HepG2 (cell line): ENCODE results near the gene FIBP. TPM values are rescaled to one million over a fixed set of nuclear protein-coding genes. Genes with fewer than 3 reads are reported as not detected.

ENCODE experiments used
- ERF ChIP-seq: IDR thresholded peaks from 2 replicates; pipeline ENCODE4 v1.6.1; 2018; ENCODE audit warnings: missing biosample characterization, missing genetic modification reagents
- MATR3 ChIP-seq: sonication (generic); formaldehyde crosslinking; IDR thresholded peaks from 2 replicates; pipeline ENCODE4 v1.4.0; 2020; ENCODE audit warnings: missing genetic modification reagents
- MIXL1 ChIP-seq: IDR thresholded peaks from 2 replicates; pipeline ENCODE4 v1.6.1; 2016
- NCOA2 ChIP-seq: sonication (generic); formaldehyde crosslinking; IDR thresholded peaks from 2 replicates; pipeline ENCODE4 v1.8.0; 2022; ENCODE audit warnings: inconsistent platforms
- NONO ChIP-seq, 2 experiments: fragments of 450-650 bp in 1 of 2; sonication (generic) in 1 of 2; formaldehyde crosslinking in 1 of 2; IDR thresholded peaks in 1 of 2; conservative IDR thresholded peaks in 1 of 2; 2 replicates each; pipeline versions ENCODE4 v1.6.1 to v1.8.0; 2017 to 2022; ENCODE audit warnings: mild to moderate bottlenecking in 1 of 2, missing genetic modification reagents in 1 of 2, moderate library complexity in 1 of 2
- SALL1 ChIP-seq: sonication (generic); formaldehyde crosslinking; IDR thresholded peaks from 2 replicates; pipeline ENCODE4 v1.8.0; 2022; ENCODE audit warnings: mild to moderate bottlenecking, missing genetic modification reagents
- SP4 ChIP-seq: sonication (generic); formaldehyde crosslinking; IDR thresholded peaks from 2 replicates; pipeline ENCODE4 v1.8.1; 2023; ENCODE audit warnings: mild to moderate bottlenecking, missing genetic modification reagents
- ZIK1 ChIP-seq: sonication (generic); formaldehyde crosslinking; IDR thresholded peaks from 2 replicates; pipeline ENCODE4 v1.5.0; 2020; ENCODE audit warnings: mild to moderate bottlenecking, low read depth, missing genetic modification reagents, borderline replicate concordance
- ZNF343 ChIP-seq: sonication (generic); formaldehyde crosslinking; IDR thresholded peaks from 2 replicates; pipeline ENCODE4 v1.4.0; 2020; ENCODE audit warnings: mild to moderate bottlenecking, missing genetic modification reagents
- ZNF780A ChIP-seq: sonication (generic); formaldehyde crosslinking; IDR thresholded peaks from 2 replicates; pipeline ENCODE4 v1.8.0; 2022; ENCODE audit warnings: mild to moderate bottlenecking, missing genetic modification reagents, moderate library complexity
- ZNF891 ChIP-seq: sonication (generic); formaldehyde crosslinking; IDR thresholded peaks from 2 replicates; pipeline ENCODE4 v1.5.0; 2020; ENCODE audit warnings: mild to moderate bottlenecking, missing genetic modification reagents
- polyA plus RNA-seq, 8 experiments: library from polyadenylated mRNA; depleted of rRNA in 3 of 8; stranded (reverse) in 7 of 8; unstranded in 1 of 8; fragments of >200 nt; fragmentation: Illumina TruSeq in 4 of 8; extraction: Trizol in 4 of 8; gene quantifications; 2 replicates each; pipeline versions ENCODE4 v1.2.1 to v1.2.3, GENCODE V29; 2011 to 2016; ENCODE audit warnings: low read depth in 4 of 8, missing spikeins in 1 of 8, mixed read lengths in 1 of 8; ENCODE audit not compliant: insufficient read depth in 1 of 8
- total RNA-seq, 5 experiments: library from RNA; depleted of rRNA; stranded (reverse); fragments of >200 nt; fragmentation: Illumina TruSeq; extraction: Trizol; gene quantifications; 2 replicates each; pipeline ENCODE4 v1.2.3, GENCODE V29; 2016; ENCODE audit warnings: low read depth in 1 of 5
- TF ChIP-seq, protein P1 (sequence below): sonication (generic); formaldehyde crosslinking; IDR thresholded peaks from 2 replicates; pipeline ENCODE4 v1.4.0; 2020; ENCODE audit warnings: missing genetic modification reagents
- TF ChIP-seq, protein P2 (sequence below): sonication (generic); formaldehyde crosslinking; IDR thresholded peaks from 2 replicates; pipeline ENCODE4 v1.5.0; 2020; ENCODE audit warnings: mild to moderate bottlenecking, missing genetic modification reagents
- TF ChIP-seq, protein P3 (sequence below): sonication (generic); formaldehyde crosslinking; IDR thresholded peaks from 2 replicates; pipeline ENCODE4 v1.5.0; 2020; ENCODE audit warnings: mild to moderate bottlenecking, missing genetic modification reagents, moderate library complexity
- TF ChIP-seq, protein P4 (sequence below): sonication (generic); formaldehyde crosslinking; IDR thresholded peaks from 2 replicates; pipeline ENCODE4 v1.5.1; 2020; ENCODE audit warnings: mild to moderate bottlenecking, moderate library complexity, missing genetic modification reagents
- TF ChIP-seq, protein P5 (sequence below): sonication (generic); formaldehyde crosslinking; IDR thresholded peaks from 2 replicates; pipeline ENCODE4 v1.4.0; 2020; ENCODE audit warnings: missing genetic modification reagents

FIBP gene
- total and polyA plus RNA-seq, 2 of the 13 experiments (the other 11 are each of a cell fraction or from before 2014, with no cell fraction given): 42.9 to 62.1 TPM

DNA sequence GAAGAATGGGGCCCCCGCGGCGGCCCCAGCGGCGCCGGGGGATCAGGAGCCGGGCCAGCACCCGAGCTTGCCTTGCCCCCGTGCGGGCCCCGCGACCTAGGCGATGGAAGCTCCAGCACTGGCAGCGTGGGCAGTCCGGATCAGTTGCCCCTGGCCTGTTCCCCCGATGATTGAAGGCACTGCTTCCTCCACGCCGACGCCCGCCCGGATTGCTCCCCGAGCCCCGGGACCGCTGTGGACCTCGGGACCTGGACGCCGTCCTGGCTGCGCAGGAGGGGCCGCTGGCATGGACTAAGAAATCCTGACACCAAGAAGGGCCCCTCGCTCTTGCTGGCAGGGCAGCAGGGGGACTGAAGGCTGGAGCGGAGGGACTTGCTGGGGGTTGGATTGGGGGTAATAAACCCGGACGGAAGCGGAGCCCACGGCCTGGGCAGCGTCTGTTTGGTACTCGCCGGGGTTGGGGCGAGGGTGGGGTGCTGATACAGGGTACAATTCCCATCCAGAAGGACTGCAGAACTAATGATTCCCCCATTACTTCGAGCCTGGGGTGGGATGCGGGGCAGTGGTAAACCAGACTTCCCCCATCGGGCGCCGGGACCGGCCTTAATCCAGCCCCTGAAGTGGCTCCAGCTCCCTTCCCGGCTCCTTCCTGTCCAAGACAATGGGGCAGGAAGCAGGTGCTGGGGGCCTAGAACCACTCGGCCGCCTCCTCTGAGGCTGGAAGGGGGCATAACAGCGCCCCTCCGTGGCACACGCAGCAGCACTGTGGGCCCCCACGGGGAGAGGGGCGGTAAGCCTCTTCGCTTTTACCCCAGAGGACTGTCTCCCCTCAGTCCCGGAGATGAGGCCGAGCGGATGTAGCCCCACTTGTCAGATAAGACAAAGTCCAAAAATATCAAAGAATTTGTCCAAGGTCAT, 3.2 kb upstream of the FIBP start (continued):
- TF ChIP-seq, protein P1, sequence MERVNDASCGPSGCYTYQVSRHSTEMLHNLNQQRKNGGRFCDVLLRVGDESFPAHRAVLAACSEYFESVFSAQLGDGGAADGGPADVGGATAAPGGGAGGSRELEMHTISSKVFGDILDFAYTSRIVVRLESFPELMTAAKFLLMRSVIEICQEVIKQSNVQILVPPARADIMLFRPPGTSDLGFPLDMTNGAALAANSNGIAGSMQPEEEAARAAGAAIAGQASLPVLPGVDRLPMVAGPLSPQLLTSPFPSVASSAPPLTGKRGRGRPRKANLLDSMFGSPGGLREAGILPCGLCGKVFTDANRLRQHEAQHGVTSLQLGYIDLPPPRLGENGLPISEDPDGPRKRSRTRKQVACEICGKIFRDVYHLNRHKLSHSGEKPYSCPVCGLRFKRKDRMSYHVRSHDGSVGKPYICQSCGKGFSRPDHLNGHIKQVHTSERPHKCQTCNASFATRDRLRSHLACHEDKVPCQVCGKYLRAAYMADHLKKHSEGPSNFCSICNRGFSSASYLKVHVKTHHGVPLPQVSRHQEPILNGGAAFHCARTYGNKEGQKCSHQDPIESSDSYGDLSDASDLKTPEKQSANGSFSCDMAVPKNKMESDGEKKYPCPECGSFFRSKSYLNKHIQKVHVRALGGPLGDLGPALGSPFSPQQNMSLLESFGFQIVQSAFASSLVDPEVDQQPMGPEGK (CRISPR knock-in tag): peak; percentile 95
- TF ChIP-seq MATR3 (CRISPR knock-in tag) (no peak), ZNF891 (CRISPR knock-in tag) (0 out of 2 replicates have a peak, but pooled peaks have one; percentile 31), ERF (peak; percentile 54; the same call in 1 of the 2 replicates), NONO (IDR thresholded peaks at IDR 0.05) (no peak), NONO (CRISPR knock-in tag; conservative IDR thresholded peaks at IDR 0.05) (peak; percentile 79), SP4 (CRISPR knock-in tag) (peak; percentile 60; the same call in 1 of the 2 replicates), ZIK1 (0 out of 2 replicates have a peak, but pooled peaks have one; percentile 26), ZNF343 (CRISPR knock-in tag) (0 out of 2 replicates have a peak, but pooled peaks have one; percentile 3), SALL1 (CRISPR knock-in tag) (peak; percentile 92), ZNF780A (no peak), MIXL1 (CRISPR knock-in tag) (0 out of 2 replicates have a peak, but pooled peaks have one; percentile 36), NCOA2 (CRISPR knock-in tag) (0 out of 2 replicates have a peak, but pooled peaks have one; percentile 40)
- TF ChIP-seq, protein P2, sequence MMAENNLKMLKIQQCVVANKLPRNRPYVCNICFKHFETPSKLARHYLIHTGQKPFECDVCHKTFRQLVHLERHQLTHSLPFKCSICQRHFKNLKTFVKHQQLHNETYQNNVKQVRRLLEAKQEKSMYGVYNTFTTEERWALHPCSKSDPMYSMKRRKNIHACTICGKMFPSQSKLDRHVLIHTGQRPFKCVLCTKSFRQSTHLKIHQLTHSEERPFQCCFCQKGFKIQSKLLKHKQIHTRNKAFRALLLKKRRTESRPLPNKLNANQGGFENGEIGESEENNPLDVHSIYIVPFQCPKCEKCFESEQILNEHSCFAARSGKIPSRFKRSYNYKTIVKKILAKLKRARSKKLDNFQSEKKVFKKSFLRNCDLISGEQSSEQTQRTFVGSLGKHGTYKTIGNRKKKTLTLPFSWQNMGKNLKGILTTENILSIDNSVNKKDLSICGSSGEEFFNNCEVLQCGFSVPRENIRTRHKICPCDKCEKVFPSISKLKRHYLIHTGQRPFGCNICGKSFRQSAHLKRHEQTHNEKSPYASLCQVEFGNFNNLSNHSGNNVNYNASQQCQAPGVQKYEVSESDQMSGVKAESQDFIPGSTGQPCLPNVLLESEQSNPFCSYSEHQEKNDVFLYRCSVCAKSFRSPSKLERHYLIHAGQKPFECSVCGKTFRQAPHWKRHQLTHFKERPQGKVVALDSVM (CRISPR knock-in tag): no peak
- TF ChIP-seq, protein P3, sequence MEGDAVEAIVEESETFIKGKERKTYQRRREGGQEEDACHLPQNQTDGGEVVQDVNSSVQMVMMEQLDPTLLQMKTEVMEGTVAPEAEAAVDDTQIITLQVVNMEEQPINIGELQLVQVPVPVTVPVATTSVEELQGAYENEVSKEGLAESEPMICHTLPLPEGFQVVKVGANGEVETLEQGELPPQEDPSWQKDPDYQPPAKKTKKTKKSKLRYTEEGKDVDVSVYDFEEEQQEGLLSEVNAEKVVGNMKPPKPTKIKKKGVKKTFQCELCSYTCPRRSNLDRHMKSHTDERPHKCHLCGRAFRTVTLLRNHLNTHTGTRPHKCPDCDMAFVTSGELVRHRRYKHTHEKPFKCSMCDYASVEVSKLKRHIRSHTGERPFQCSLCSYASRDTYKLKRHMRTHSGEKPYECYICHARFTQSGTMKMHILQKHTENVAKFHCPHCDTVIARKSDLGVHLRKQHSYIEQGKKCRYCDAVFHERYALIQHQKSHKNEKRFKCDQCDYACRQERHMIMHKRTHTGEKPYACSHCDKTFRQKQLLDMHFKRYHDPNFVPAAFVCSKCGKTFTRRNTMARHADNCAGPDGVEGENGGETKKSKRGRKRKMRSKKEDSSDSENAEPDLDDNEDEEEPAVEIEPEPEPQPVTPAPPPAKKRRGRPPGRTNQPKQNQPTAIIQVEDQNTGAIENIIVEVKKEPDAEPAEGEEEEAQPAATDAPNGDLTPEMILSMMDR: peak; percentile 88
- TF ChIP-seq, protein P4, sequence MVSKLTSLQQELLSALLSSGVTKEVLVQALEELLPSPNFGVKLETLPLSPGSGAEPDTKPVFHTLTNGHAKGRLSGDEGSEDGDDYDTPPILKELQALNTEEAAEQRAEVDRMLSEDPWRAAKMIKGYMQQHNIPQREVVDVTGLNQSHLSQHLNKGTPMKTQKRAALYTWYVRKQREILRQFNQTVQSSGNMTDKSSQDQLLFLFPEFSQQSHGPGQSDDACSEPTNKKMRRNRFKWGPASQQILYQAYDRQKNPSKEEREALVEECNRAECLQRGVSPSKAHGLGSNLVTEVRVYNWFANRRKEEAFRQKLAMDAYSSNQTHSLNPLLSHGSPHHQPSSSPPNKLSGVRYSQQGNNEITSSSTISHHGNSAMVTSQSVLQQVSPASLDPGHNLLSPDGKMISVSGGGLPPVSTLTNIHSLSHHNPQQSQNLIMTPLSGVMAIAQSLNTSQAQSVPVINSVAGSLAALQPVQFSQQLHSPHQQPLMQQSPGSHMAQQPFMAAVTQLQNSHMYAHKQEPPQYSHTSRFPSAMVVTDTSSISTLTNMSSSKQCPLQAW (CRISPR knock-in tag): 0 out of 2 replicates have a peak, but pooled peaks have one; percentile 57
- TF ChIP-seq, protein P5, sequence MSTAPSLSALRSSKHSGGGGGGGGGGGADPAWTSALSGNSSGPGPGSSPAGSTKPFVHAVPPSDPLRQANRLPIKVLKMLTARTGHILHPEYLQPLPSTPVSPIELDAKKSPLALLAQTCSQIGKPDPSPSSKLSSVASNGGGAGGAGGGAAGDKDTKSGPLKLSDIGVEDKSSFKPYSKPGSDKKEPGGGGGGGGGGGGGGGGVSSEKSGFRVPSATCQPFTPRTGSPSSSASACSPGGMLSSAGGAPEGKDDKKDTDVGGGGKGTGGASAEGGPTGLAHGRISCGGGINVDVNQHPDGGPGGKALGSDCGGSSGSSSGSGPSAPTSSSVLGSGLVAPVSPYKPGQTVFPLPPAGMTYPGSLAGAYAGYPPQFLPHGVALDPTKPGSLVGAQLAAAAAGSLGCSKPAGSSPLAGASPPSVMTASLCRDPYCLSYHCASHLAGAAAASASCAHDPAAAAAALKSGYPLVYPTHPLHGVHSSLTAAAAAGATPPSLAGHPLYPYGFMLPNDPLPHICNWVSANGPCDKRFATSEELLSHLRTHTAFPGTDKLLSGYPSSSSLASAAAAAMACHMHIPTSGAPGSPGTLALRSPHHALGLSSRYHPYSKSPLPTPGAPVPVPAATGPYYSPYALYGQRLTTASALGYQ: 0 out of 2 replicates have a peak, but pooled peaks have one; percentile 28
